H4 (cell line): Measurements from ENCODE around the gene ANKRD34C. TPM values are rescaled to one million over a fixed set of nuclear protein-coding genes. Genes with fewer than 3 reads are reported as not detected.
A peak's percentile ranks its signal among the peaks of the same experiment; 100 is the strongest.
"Not testable (repeated sequence)": the region's sequence is repeated elsewhere in the genome, so short reads cannot be mapped to it uniquely, and the experiment has no call there.

Source experiments
- DNase-seq: peaks from one replicate; pipeline ENCODE4 v3.0.0-alpha.2; 2015; ENCODE audit warnings: low spot score
- total RNA-seq: library from RNA; depleted of rRNA; stranded (reverse); fragments of >200 nt; shearing (Covaris generic); gene quantifications from 2 replicates; pipeline ENCODE4 v1.2.3, GENCODE V29; 2014; rRNA removed

Gene ANKRD34C
- total RNA-seq, 1 experiment from 2014 or later, result 0.19 TPM

DNA sequence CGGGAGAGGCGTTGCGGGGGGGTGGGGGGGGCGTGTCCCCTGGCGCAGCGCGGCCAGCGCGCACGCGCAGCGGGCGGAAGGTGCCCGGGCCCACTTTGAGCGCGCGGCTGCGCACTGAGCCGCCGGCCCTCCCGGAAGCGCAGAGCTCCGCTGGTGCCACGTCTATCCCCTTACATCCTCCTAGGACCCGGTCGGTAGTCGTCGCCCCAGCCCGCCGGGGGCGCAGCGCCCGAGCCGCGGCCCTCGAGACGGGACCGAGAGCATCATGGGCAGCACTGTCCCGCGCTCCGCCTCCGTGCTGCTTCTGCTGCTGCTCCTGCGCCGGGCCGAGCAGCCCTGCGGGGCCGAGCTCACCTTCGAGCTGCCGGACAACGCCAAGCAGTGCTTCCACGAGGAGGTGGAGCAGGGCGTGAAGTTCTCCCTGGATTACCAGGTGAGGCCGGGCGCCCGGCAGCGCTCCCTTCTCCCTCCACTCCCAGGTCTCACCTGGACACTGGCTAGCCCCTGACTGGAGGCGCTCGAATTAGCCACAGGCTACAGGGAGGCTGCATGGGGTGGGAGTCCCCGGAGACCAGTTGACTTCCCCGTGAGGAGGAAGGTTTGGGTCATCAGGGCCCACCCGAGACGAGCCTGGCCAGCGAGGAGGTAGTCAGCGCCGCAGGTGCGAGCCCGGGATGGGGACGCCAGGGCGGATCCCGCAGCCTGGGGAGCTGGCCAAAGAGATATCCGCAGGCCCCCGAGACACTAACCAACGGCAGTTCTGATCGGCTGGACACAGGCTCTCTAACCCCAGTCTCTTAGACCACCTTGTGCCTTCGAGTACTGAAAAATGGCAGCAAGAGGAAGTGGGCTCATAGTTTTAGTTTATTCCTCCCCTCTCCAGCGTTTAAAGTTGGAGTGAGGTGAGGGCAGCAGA, 28.7 kb downstream of the ANKRD34C start, which contains the start of gene TMED3:
TMED3 (plus strand) TSS at position 128 of the 916 bp plus-strand sequence; CDS start at position 266, 138 bp downstream.
- peak; percentile 79 for DNase-seq

DNA sequence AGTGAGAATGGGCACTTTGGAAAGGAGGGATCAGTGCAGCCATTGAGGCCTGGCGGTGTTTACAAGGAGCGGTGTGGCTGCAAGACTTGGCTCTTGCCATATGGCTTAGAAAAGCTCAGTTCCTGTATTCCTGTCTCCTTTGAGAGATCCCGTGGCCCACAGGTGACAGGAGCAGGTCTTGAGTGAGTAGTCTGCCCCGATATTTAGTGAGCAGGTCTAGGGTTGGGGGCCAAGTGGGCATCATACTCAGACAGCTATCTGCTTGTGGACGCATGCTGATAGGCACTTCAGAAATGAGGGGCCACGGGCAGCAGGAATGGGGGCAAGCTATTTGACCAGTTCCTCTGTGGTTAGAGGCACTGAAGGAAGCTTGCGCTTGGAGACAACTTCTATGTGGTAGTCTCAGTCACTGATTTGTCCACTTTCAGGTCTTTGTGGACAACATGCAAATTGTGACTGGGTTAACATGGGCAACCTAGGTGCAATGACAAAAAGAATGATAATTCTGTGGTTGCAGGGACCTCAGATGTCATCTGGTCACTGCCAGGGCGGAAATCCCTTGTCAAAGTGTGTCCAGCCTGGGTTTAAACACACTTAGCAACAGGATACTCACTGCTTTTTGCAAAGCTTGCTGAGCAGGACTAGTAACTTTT, 29.5 kb downstream of the ANKRD34C start:
- no peak for DNase-seq

DNA sequence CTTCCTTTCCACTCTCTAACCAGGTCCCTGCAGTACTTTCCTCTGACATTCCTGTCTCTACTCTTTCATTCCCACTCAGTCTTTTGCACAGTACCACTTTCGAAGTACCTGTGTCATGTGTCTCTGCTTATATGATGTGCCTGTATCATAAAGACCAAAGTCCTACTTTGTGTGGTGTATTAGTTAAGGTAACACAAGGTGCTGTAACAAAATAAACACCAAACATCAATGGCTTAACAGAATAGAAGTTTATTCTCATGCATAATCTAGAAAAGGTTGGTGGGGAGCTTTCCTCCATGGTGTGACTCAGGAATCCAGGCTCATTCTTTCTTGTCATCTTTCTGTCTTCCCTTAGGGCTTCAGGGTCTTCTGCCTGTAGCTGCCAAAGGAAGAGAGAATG, 31.7 kb downstream of the ANKRD34C start:
- DNase-seq, result no peak

DNA sequence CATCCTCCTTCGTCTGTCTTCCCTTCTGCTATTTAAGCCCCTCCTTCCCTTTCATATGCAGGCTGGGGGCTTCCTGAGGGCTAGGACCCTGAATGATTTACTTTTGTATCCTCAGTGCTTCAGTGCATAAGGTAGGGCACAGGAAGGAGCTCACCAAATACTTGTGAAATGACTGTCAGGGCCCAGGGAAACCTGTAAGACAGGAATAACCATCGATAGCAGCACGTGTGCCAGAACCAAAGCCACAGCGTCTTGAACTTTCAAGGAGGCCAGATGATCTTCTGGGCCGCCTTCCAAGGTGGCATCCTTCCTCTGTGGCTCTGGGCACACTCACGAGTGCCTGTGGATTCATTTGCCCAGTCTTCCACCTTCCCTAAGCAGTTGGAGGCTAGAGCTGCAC, 32.3 kb downstream of the ANKRD34C start:
- DNase-seq, result no peak

DNA sequence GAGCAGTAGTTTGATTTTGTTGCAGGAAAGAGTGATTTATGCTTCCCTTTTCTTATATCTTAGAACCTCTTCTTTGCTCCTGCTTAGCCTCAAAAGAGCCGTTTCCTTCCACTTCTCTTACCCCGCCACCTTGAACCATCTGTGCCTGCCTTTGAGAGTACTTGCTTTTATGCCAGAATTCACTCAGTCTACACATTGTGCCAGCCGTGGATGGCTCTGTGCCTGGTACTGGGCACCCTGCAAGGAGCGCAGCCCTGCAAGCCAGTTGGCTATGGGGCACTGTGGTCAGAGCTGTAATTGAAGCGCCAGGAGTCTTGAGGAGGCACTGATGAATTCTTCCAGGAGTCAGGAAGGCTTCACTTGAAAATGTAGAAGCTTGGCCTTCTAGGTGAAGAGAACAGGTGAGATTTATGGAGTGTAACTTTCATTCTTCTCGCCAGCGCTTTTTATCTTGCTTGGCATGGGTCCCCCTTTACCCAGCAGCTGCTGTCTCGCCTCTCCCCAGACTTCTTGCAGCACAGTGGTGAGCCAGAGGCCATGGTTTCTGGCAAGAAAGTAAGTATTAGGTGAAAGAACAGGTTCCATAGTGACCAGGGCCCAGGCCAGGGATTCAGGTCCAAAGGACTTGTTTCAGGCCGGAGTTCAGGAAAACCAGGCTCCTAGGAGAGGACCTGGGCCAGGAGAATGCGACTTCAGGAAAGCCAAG, 33.3 kb downstream of the ANKRD34C start:
- no peak for DNase-seq

DNA sequence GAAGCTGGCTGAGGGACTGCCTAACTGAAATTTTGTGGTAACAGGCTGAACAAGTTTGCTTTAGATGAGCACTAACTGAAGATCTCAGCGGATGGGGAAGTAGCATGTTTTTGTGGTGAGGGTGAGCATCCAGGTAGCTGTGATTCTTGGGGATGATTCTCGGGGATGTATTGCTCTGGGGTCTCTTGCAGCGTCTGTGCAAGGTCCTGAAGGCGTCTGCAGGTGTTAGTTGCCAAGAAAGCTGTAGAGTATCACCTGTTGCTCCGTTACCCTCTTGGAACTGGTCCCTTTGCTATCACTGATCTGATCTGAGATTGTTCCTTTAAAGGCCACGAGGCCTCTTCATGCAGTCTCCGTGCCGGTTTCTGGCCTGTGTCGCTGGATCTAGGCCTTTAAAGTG, 34.3 kb downstream of the ANKRD34C start:
- no peak for DNase-seq

DNA sequence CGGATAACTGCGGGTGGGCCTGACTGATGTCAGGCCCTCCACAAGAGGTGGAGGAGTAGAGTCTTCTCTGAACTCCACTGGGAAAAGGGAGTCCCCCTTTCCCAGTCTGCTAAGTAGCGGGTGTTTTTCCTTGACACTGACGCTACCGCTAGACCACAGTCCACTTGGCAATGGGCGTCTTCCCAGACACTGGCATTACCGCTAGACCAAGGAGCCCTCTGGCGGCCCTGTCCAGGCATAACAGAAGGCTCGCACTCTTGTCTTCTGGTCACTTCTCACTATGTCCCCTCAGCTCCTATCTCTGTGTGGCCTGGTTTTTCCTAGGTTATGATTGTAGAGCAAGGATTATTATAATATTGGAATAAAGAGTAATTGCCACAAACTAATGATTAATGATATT, 37.5 kb downstream of the ANKRD34C start:
- not testable (repeated sequence) for DNase-seq

DNA sequence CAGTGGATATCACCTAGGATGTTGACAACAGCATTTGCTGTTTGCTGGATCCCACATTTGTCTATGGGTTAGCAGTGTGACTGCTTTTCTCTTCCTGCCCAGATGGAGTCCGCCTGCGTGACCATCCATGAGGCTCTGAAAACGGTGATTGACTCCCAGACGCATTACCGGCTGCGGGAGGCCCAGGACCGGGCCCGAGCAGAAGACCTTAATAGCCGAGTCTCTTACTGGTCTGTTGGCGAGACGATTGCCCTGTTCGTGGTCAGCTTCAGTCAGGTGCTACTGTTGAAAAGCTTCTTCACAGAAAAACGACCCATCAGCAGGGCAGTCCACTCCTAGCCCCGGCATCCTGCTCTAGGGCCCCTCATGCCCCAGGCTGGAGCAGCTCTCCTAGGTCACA, 39.4 kb downstream of the ANKRD34C start:
- no peak for DNase-seq

DNA sequence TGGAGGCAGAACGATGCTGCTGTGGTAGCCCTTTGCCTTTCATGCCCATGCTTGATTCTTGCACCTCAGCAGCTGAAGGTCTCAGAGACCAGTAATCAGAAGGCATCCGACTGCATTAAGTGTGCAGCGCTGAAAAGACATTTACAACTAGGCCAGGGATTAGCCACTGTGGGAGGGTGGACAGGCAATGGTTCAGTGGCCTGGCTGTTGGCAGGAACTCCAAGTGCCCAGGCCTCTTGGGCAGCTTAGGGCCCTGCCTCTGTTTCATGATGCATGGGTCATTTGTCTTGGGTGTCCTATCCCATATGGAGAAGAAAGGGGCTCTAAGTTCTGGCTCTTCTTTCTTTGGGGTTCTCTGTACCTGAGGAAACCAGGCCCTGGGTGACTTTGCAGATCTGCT, 39.8 kb downstream of the ANKRD34C start:
- DNase-seq, result no peak

DNA sequence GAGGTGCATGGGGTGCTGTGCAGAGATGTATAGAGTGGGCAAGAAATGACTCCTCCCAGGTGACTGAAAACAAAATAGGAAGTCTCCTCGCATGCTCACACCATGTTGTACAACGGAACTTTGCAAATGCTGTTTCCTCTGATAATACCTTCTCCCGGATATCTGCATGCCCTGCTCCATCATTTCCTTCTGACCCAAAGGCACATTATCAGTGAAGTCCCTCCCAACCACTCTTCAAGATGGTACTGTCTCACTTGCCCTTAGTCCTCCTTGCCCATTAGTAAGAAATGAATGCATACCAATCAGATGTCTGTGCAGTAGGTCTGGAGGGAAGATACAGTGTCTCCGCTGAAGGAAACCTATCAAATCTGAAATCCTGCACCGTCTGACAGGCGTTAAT, 40.4 kb downstream of the ANKRD34C start:
- no peak for DNase-seq

DNA sequence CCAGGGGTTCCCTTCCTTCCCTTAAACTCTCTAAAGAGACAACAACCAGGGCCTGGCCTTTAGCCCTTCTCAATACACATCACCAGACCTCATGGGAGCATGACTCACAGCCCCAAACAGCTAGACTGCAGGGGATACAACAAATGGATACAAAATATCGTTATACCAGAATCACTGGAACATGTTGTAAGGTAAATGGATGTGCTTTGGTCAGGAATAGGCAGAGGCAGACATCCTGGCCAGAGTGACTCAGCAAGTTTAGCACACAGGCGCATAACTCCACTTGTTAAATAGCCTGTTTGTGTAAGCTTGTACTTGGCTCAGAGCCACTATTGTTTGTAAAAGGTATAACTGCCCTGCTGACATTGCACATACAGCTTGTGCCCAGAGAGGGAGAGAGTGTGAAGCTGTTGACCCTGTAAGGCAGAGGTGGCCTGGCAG, 46.7 kb downstream of the ANKRD34C start:
- DNase-seq, result peak; percentile 37

Other genes starting within 250 kb of the ANKRD34C start
- gene RASGRF1, start 191.9 kb upstream of the ANKRD34C start, total RNA-seq, result 0.15 TPM in 1 of 2 replicates, not detected in the other
- 160 and 164 TPM in 2 replicates for gene TMED3, start 28.4 kb downstream of the ANKRD34C start, total RNA-seq
- gene MINAR1, start 149.6 kb downstream of the ANKRD34C start, total RNA-seq, result 0.72 and 1.3 TPM in 2 replicates